ENCODE measurements around the gene KLF15. TPM values are rescaled to one million over a fixed set of nuclear protein-coding genes. Genes with fewer than 3 reads are reported as not detected.

Gene KLF15
- total and polyA plus RNA-seq, 2 donors (not counting 1 experiment from before 2014, with no cell fraction given), result 0.10 to 2.2 TPM

GRCh38 chr3:126372413-126373145 is 15.4 kb upstream of the KLF15 start:
- CTCF ChIA-PET, result no interaction called here
- no peak for ATAC-seq (ENCODE audit: low read depth)
- Histone ChIP-seq H2AFZ (ENCODE audit: insufficient read depth, low read depth, low read length, poor library complexity, severe bottlenecking) (no peak overlapping the region), H3K4me3 (ENCODE audit: control extremely low read depth in 1 of 5, extremely low read depth in 1 of 5, insufficient read depth in 1 of 5, low read depth in 2 of 5, low read length in 4 of 5) (no peak overlapping the region), H3K4me2 (replicated peaks; ENCODE audit: low read depth, low read length, poor library complexity, severe bottlenecking) (no peak overlapping the region), H4K20me1 (ENCODE audit: control insufficient read depth, insufficient read depth, low read length, poor library complexity, severe bottlenecking) (no peaks in the 10 kb centered on the region), H3K9me3 (ENCODE audit: control extremely low read depth in 1 of 3, control insufficient read depth in 2 of 3, insufficient read depth in 1 of 3, low read length in 2 of 3) (peaks cover 0 to 4% (median 0%) of the 10 kb centered on the region in 3 donors), H3K27me3 (replicated peaks in 1 of 4; ENCODE audit: control extremely low read depth in 1 of 4, control insufficient read depth in 3 of 4, insufficient read depth in 4 of 4, low read length in 3 of 4) (no peaks in the 10 kb centered on the region), H3K36me3 (replicated peaks in 1 of 2; ENCODE audit: control extremely low read depth in 1 of 2, control insufficient read depth in 1 of 2, extremely low read depth in 1 of 2, insufficient read depth in 2 of 2, low read length in 1 of 2) (no peaks in the 10 kb centered on the region), H3K27ac (ENCODE audit: low read length in 2 of 2) (no peak overlapping the region), H3K4me1 (ENCODE audit: control insufficient read depth in 2 of 2, insufficient read depth in 2 of 2, low read length in 2 of 2) (no peaks in the 10 kb centered on the region), H3K79me2 (ENCODE audit: control insufficient read depth, insufficient read depth, low read length) (no peaks in the 10 kb centered on the region), H3K9ac (ENCODE audit: low read length) (no peak overlapping the region)
- DNase-seq, result no peak
- Mint-ChIP-seq H3K27ac (no peak overlapping the region), H3K4me3 (no peak overlapping the region), H3K4me1 (no peaks in the 10 kb centered on the region), H3K9me3 (ENCODE audit: insufficient read depth) (no peaks in the 10 kb centered on the region), H3K27me3 (peaks cover 7% of the 10 kb centered on the region)
- TF ChIP-seq EZH2 (IDR thresholded peaks at IDR 0.05; ENCODE audit: borderline replicate concordance, insufficient read depth, low read depth, low read length, poor library complexity, severe bottlenecking), result no peak
- no peak for TF ChIP-seq CTCF (IDR thresholded peaks at IDR 0.05)
- intact Hi-C loops (cut with micrococcal nuclease), result no loop called here
- POLR2A ChIA-PET, result no interaction called here
- WGBS (ENCODE audit: insufficient coverage), result 88% methylated on average over 12 of the region's 12 CpGs

GRCh38 chr3:126371096-126371705 is 14.0 kb upstream of the KLF15 start:
- H3K4me1 ChIP-seq (ENCODE audit: control insufficient read depth in 2 of 2, insufficient read depth in 2 of 2, low read length in 2 of 2), result no peaks in the 10 kb centered on the region
- CTCF ChIA-PET, result no interaction called here
- no peak overlapping the region for H2AFZ ChIP-seq (ENCODE audit: insufficient read depth, low read depth, low read length, poor library complexity, severe bottlenecking)
- H3K4me2 ChIP-seq (replicated peaks; ENCODE audit: low read depth, low read length, poor library complexity, severe bottlenecking), result no peak overlapping the region
- Mint-ChIP-seq H3K27ac (no peak overlapping the region), H3K4me1 (no peaks in the 10 kb centered on the region), H3K4me3 (no peak overlapping the region), H3K27me3 (peaks cover 13% of the 10 kb centered on the region), H3K9me3 (ENCODE audit: insufficient read depth) (no peaks in the 10 kb centered on the region)
- H3K27me3 ChIP-seq (replicated peaks in 1 of 4; ENCODE audit: control extremely low read depth in 1 of 4, control insufficient read depth in 3 of 4, insufficient read depth in 4 of 4, low read length in 3 of 4), result no peaks in the 10 kb centered on the region
- ATAC-seq (ENCODE audit: low read depth) (no peak), DNase-seq (no peak)
- peaks cover 0 to 4% (median 0%) of the 10 kb centered on the region in 3 donors for H3K9me3 ChIP-seq (ENCODE audit: control extremely low read depth in 1 of 3, control insufficient read depth in 2 of 3, insufficient read depth in 1 of 3, low read length in 2 of 3)
- POLR2A ChIA-PET, result no interaction called here
- no peaks in the 10 kb centered on the region for H3K36me3 ChIP-seq (replicated peaks in 1 of 2; ENCODE audit: control extremely low read depth in 1 of 2, control insufficient read depth in 1 of 2, extremely low read depth in 1 of 2, insufficient read depth in 2 of 2, low read length in 1 of 2)
- H4K20me1 ChIP-seq (ENCODE audit: control insufficient read depth, insufficient read depth, low read length, poor library complexity, severe bottlenecking), result no peaks in the 10 kb centered on the region
- no peak overlapping the region for H3K4me3 ChIP-seq (ENCODE audit: control extremely low read depth in 1 of 5, extremely low read depth in 1 of 5, insufficient read depth in 1 of 5, low read depth in 2 of 5, low read length in 4 of 5)
- no peak overlapping the region for H3K9ac ChIP-seq (ENCODE audit: low read length)
- H3K27ac ChIP-seq (ENCODE audit: low read length in 2 of 2), result no peak overlapping the region
- TF ChIP-seq EZH2 (IDR thresholded peaks at IDR 0.05; ENCODE audit: borderline replicate concordance, insufficient read depth, low read depth, low read length, poor library complexity, severe bottlenecking) (no peak), CTCF (IDR thresholded peaks at IDR 0.05) (no peak)
- 96% methylated on average over 20 of the region's 22 CpGs for WGBS (ENCODE audit: insufficient coverage)
- intact Hi-C loops (cut with micrococcal nuclease), result no loop called here
- H3K79me2 ChIP-seq (ENCODE audit: control insufficient read depth, insufficient read depth, low read length), result no peaks in the 10 kb centered on the region

Measured in B cell (primary cell).